HG02840 (cell line): ENCODE measurements around the gene PRMT7.
A peak's percentile ranks its signal among the peaks of the same experiment; 100 is the strongest.

Experiments used
- ATAC-seq: cut with Tn5 transposase; IDR thresholded peaks from one replicate; pipeline ENCODE4 v1.9.1; 2021; ENCODE audit warnings: mild to moderate bottlenecking, moderate library complexity, moderate number of reproducible peaks; ENCODE audit not compliant: unreplicated experiment, low FRiP score

PRMT7 gene

GRCh38 chr16:68310774-68311511 lies at the start of gene PRMT7, which contains the start of gene SLC7A6OS:
TSS of gene PRMT7 (plus strand) at chr16:68311019. CDS start at chr16:68315980, 4,961 bp downstream.
TSS of gene SLC7A6OS (minus strand) at chr16:68310946. CDS start at chr16:68310926, 20 bp downstream.
- peak; percentile 98 for ATAC-seq

GRCh38 chr16:68263559-68264127 lies 47.2 kb upstream of the PRMT7 start:
- ATAC-seq, result no peak

GRCh38 chr16:68264128-68265077 lies 46.4 kb upstream of the PRMT7 start, which contains the start of gene SLC7A6:
TSS of gene SLC7A6 (plus strand) at chr16:68264526. CDS start at chr16:68274727, 10,201 bp downstream.
- ATAC-seq, result peak; percentile 67

GRCh38 chr16:68265078-68265920 lies 45.5 kb upstream of the PRMT7 start:
- no peak for ATAC-seq

- ATAC-seq, result no peak
These were observed 43.0 kb upstream of the PRMT7 start for GRCh38 chr16:68267612-68268405.

GRCh38 chr16:68269793-68270192 lies 41.0 kb upstream of the PRMT7 start:
- no peak for ATAC-seq

- no peak for ATAC-seq
These were observed 40.5 kb upstream of the PRMT7 start for GRCh38 chr16:68270353-68270752.

GRCh38 chr16:68272507-68273209 lies 38.2 kb upstream of the PRMT7 start:
- ATAC-seq, result no peak

GRCh38 chr16:68273459-68273858 lies 37.4 kb upstream of the PRMT7 start:
- no peak for ATAC-seq

- no peak for ATAC-seq
These were observed 36.9 kb upstream of the PRMT7 start for GRCh38 chr16:68273896-68274295.

GRCh38 chr16:68274441-68274840 lies 36.4 kb upstream of the PRMT7 start:
- ATAC-seq, result no peak

GRCh38 chr16:68275611-68276191 lies 35.1 kb upstream of the PRMT7 start:
- ATAC-seq, result peak; percentile 61

- no peak for ATAC-seq
These were observed 34.6 kb upstream of the PRMT7 start for GRCh38 chr16:68276223-68276622.

GRCh38 chr16:68279726-68280558 lies 30.9 kb upstream of the PRMT7 start:
- ATAC-seq, result no peak

- no peak for ATAC-seq
These were observed 29.3 kb upstream of the PRMT7 start for GRCh38 chr16:68281368-68282063.

- no peak for ATAC-seq
These were observed 28.8 kb upstream of the PRMT7 start for GRCh38 chr16:68282064-68282452.

- ATAC-seq, result no peak
These were observed 27.5 kb upstream of the PRMT7 start for GRCh38 chr16:68283346-68283745.
